GM18870 (cell line): ENCODE measurements around the gene TMEM26.

Source experiments
- ATAC-seq: cut with Tn5 transposase; IDR thresholded peaks from one replicate; pipeline ENCODE4 v1.9.1; 2021; ENCODE audit warnings: moderate library complexity; ENCODE audit not compliant: unreplicated experiment

Gene TMEM26

DNA sequence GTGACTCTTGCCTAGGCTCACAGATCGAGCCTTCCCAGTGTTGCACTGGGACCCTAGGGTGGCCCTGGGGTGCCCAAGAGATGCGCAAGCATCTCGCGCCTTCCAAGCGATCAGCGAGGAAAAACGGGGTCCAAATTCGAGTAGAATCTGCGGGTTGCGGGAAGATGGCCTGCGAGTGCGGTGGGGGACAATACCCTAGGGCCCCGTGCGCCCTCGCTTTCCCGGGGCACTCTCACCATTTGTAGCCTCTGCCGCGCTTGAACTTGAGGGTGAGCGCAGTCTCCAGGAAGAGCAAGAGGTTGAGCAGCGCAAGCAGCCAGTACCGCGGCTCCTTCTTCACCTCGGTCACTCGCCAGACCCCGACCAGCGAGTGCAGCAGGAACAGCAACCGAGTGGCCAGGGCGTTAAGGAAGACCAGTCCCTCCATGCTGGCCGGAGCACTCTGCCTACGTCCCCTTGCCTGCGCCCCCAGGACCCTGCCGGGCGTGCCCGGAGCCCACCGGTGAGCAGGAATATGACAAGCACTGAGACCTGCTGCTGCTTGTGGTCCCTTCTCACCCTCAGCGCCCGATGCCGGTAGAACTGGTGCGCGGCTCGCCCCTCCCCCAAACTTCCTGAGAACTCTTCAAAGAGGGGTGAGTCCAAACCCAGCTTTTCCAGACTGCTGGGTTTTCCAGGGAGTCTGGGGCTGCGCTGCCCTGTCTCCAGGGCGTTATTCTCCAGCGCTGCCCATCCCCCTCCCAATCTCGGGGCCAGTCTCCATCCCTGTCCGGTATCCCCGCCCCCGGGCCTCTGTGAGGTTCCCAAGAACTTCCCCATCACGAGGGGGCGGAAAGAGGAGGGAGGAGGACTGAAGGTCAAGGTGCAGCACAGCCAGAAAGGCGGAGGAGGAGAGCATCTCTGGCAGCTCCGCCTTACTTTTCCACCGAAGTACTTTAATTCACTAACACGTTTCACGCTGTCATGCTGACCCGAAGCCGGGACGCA is at the start of gene TMEM26:
Gene TMEM26 (minus strand): TSS at position 727 of the 987 bp plus-strand sequence. CDS start 300 bp downstream, at position 427.
- ATAC-seq = no peak

DNA sequence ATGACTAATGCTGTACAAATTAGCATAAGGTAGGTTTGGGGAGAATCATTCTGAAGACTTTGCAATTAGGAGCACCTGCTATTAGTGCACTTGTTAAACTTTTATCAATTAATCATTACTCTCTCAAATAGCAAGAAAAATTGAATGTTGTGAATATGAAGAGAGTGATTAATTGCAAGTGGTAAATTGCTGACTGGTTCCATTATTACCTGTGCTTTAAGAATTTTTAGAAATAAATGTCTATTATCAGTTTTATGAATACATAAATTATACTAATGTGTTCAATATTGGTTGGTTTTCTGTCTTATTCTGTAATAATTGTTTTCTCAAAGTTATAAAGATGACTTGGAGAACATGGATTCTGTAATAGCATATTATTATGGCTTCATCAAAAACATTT is 47.3 kb upstream of the TMEM26 start:
- no peak for ATAC-seq

DNA sequence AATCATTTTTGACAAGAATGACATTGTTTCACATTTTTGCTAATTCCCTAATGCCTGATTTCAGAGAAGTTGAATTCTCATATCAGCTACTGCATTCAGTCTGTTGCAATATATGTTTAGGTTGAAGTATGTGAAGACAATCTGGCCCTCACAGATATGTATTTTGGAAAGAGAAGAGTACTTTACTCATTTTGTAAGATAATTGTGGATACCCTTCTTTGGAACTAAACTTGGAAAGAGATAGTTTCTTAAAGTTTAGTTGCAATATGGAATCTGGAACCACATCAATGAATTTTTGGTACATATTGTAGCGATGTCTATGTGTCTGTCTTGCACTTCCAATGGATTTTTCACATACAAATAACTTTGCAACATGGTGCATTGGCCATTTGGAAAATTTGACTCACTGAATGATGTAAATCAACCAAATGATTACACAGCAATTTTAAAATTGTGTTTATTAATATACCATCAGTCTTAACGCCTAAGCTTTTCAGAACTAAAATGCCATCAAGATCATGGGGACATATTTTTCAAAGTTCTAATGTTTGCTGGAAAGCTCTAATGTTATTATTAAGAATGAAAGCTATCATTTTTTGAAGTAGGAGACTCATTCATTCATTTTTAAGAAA is 39.3 kb upstream of the TMEM26 start:
- no peak for ATAC-seq

DNA sequence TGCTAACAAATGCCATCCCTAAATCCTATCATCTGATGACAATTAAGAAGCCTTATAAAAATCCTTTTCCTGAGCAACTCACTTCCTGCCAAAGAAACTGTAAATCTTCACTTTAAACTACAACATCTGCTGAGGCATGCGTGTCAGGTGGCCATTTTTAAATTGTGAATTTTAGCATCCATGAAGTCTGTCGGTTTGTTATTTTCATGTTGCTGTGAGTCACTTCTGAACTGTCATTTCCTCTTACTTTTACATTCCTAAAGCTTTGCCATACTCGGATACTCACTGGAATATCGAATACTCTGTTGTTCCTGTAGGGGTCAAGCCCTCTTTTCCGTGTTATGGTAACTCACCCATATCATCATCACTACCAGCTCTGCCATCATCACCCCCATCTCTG is 34.3 kb upstream of the TMEM26 start:
- ATAC-seq = no peak

DNA sequence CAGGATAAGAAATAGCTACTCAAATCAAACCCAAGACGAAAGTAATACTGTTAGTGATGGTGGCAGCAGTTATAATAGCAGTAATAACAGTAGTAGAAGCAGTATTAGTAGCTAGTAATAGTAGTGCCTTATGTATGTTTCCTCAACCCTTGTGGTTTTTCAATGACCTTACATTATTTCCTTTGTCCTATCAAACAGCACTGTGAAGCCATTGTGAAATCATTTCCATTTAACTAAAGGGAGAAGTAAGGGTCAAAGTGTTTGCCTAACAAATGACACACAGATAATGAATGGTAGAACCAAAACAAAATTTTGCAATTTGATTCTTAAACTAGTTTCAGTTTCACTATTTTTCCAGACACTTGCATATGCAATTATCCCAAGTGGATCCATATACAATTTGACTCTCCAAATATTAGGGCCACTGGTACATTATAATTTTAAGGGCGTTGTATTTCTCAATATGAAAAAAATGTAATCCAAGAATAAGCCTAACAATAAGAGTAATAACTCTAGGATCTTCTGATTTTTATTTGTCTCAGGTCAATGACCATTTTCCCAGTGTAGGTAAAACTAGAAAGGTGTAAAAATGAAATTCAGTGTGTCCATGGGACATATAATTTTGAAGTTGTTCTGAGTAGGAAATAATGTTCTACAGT is 33.7 kb upstream of the TMEM26 start:
- ATAC-seq = no peak

DNA sequence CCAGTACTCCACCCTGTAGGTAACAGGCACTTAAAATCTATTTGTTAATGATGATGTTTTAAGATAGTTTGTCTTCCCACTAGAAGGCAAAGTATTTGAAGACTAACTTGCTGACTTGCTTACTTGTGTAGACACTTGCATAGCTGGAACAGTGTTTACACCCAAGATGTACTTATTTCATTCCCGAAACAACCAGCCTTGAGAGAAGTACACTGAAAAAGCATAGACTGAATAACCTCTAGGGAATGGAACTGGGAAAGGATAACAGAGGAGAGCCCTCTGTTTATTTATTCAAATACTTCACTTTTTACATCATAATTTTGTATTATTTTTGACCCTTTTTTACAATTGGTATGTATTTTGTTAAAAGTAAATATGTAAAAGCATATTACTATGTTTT is 33.1 kb upstream of the TMEM26 start:
- no peak for ATAC-seq

DNA sequence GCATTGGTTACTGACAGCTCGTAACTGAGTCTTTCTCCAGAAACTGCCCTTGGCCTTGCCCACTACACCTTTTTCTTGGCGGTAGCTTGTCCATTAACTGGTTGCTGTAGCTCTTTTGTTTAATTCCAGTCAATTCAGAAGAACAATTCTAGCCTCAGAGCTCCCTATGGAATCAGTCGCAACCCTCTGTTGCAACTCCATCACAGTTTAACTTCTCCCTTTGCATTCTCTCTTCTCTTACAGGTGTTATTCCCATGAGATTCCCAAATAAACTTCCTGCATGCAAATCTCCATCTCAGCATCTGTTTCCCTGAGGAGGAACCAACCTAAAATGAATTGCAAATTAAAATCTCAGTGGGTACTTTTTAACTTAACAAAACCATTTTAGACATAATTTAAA is 28.4 kb upstream of the TMEM26 start:
- no peak for ATAC-seq

DNA sequence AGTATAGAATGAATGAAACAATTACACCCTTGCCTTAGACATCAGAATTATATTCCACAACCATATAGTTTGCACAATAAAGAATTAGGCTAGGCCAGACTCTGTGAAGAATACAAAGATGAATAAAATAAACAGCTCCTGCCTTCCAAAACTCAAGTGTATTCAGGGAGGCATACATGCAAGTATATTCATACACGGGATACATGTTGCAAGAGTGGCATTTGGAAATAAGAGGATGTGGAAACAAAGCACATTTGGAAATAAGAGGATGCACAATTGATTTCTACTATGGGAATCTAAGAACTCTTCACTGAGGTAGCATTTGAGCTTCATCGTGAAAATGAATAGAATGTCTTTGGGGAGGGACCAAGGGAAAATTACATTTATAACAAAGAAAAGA is 27.0 kb upstream of the TMEM26 start:
- ATAC-seq = no peak

DNA sequence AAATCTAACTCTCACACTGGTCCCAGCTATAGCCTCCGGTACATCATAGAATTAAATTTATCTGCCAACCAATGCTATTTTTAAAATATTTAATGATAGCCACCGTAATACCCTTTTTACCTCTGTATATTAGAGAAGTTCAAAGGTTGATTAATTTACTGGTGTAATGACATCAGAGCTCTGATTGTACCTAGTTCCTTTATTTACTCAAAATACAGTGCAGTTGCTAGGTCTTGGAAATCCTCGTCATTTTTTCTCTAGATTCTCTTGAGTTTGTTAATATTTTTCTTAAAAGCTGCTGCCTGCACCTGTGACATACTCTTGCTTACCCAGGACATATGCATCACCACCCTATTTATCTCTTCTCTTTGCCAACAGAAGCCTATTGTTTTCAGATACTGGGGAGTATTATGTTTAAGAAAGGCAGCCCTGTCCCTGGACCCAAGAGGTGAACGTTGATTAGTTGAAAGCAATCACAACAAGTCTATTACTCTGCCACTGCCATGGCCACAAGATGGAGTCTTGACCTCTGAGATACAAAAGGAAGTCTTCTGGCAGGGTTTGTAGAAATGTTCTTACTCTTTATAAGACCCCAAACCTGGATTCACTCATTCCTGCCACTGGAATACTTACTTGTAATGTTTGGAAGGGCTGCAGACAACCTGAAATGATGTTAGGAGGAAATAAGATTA is 25.6 kb upstream of the TMEM26 start:
- no peak for ATAC-seq

DNA sequence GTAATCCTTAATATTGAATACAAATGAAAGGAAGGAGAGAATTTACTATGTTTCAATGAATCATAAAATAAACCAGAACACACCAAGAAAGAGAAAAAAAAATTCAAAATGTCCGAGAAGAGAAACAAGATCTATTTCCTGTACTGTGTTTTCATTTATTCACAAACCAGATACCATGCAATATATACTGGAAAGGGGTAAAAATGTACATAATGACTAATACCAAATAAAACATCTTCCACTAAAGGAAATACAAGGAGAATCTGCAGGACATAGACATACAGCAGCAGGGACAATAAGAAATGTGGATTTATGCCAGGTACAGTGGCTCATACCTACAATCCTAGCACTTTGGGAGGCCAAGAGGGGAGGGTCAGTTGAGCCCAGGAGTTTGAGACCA is 24.3 kb upstream of the TMEM26 start:
- no peak for ATAC-seq

DNA sequence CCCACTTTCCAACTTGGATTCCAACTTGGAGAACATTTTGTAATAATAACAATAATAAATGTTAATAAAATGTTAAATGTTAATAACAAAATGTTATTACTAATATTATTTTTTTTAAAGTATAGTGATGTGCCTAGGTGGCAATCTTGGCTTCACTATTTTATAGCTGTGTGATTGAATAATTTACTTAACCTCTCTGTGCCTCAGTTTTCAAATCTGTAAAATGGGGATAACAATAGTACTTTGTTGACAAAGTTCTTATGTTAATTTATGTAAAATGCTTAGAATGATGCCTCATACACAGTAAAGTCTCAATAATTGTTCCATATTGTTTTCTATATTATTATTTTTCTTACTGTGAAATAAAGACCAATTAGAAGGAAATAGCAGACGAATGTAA is 23.3 kb upstream of the TMEM26 start:
- no peak for ATAC-seq

DNA sequence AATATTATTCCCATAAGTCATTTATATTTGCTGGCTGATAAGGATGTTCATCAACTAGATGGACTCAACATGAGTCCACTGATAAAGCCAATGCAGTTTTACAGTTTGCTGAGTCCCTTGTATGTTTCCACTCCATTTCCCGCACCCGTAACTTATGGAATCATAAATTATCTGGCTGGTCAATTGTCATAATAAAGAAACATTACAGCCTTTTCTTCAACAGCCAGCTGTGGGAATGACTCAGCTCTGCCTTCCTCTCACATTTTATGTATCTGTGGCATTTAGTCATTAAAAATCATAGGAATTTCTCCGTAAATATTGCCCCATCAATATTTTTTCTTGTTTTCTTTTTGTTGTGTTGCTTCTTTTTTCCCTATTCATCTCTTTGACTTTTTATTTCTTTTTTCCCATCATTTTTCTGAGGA is 22.3 kb upstream of the TMEM26 start:
- ATAC-seq = no peak

DNA sequence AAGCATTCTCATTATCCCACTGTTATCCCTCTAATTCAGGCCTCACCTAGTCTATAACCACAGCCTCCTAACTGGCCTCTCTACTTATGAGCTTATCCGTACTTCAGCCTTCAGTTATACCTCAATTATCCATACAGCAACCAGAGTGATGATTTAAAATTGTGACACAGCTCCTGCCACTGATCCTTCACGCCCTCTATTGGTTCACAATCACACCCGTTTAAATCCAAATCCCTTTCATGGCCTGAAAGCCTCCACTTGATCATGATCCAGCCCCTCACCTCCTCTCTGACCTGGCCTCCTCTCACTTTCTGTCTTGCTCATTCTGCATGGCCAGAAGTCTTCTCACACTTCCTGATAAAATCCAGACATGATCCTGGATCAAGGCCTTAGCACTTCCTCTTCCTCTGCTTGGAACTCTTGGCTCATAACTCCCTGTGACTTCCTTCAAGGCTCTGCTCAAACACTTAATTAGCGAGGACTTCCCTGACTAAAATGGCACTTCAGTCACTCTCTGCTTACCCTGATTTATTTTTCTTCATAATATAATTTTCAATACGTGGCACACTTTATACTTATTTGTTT is 19.0 kb upstream of the TMEM26 start:
- no peak for ATAC-seq

DNA sequence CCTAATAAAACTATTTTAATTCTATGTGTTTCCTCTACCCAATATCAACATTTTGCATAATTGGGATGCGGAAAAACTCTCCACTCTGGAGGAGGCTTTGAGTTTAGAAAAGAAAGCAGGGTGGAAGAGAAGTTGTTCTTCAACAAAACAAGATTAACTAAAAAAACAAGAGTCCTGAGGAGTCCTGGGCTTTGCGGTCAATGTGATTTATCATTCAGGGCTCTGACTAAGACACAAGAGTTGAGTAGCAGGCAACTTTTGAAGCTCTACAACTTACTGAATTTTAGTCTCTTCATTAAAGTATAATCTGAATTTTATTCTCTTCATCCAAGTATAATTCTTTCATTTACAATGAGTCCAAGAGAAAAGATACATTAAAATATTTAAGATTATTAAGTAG is 18.3 kb upstream of the TMEM26 start:
- ATAC-seq = no peak

DNA sequence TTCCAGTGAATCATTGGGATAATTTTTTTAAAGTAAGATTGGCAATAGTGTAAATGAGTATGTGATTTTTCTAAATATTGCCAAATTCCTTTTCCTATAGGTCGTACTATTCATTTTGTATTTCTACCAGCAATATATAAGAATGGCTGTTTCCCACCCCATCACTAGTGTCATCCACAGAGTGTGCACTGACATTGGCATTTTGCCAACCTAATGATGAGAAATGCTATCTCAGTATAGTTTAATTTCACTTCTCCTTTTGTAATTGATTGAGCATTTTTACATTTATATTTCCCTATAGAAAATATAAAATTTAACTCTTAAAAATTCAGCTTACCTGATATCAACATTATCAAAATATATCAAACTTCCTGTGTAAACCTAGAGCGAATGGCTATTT is 17.6 kb upstream of the TMEM26 start:
- no peak for ATAC-seq

DNA sequence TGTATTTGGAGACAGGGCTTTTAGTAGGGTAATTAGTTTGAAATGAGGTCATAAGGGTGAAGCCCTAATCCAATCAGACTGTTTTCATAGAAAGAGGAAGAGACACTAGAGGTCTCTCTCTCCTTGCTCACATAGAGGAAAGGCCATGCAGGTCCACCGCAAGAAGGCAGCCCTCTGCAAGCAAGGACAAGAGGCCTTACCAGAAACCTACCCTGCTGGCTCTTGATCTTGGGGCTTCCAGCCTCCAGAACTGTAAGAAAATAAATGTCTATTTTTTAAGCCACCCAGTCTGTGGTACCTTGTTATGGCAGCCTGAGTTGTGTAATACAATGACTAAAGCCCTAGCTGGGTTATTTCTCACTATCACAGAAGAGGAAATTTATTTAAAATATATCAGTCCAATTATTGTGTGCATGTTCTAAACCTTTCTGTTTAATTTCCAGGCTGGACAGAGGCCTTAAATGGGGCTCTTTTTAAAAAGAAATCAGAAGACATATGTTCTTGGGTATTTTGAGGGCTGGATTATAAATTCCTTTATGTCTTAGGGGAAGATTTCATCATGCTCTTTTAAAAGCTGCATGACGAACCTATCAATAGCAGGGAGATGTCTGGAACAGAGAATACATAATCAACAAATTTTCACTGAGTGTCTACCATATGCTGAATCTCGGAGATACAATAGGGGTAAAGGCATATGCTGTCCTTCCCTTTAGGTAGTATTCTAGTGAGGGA is 12.9 kb upstream of the TMEM26 start:
- ATAC-seq = no peak

DNA sequence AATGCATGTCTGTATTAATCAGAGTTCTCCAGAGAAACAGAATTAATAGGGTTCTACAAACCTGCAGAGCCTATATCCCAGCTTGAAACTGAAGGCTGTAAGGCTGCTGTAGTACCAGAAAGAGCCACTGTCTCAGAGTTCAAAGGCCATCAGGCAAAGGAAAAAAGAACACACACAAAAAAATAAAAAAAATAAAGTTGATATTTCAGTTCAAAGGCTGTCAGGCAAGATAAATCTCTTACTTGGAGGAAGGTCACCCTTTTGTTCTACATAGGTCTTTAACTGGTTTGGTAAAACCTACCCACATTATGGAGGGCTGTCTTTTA is 12.0 kb upstream of the TMEM26 start:
- ATAC-seq = no peak

DNA sequence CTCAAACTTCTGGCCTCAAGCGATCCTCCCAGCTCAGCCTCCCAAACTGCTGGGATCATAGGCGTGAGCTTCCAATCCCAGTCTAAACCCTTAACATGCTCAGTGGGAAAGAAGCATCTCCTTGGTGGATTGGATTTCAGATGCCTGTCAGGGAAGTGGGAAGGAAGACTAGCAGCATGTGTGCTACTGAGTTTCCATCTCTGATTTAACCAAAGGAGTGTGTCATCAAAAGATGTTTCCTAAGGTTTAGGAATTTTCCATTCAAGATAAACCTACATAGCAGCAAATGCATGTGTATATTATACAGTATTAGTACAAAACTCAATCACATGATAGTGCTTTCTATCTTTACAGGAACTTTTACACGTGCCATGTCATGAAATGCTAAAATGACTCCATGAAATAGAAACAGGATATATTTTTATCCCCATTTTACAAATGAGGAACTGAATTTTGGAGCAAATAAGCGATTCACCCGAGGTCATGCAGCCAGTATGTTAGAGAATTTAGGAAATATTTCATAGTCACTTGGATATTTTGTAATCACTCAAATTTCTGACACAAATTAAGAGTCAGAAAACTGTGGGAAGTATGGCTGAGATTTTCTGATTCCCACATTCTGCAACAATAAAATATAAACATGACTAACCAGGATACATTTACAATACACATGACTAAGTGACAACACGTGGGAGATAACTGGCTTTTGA is 11.4 kb upstream of the TMEM26 start:
- no peak for ATAC-seq

DNA sequence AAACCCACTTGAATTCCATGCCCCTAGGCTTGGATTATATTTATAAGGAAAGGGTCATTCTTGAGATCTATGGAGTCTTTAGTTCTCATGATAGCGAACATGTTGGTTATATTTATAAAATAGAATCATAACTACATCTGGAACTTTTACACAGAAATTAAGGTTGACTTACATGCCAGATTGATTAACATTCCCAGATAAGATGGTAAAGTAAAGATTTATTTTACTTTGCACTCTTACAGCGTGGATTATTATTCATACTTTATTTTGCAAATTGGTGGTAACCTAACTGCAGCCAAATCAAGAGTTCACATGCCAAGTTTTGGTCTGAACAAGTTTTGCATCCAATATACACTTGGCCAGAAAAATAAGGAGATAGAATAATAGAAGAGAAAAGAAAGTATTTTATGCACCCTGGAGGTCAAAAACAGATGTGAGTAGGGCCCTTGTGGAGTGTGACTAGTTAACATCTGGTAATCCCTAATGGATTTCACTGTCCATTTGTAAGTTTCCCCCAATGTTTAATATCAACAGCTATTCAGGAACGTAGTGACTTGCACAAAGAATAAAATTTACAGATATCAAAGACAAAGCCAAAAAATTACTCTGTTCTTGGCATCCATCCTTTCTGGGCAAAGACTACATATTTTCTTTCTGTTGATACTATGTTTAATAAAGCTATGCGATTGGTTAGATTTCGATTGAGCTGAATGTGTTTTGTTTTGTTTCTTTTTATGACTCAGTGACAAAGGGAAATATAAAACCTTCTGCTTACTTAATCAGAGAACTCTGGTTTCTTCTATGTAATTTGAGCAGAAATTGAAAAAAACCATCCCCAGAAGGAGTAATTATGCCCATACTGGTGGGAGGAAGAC is 10.1 kb upstream of the TMEM26 start:
- no peak for ATAC-seq
